HUES64 (cell line): ENCODE results near the gene MSI2.

ENCODE experiments used
- H3K27ac ChIP-seq: 2 replicates; pipeline ENCODE4 v1.7.0; 2013; ENCODE audit warnings: low read depth, low read length, inconsistent platforms
- H3K27me3 ChIP-seq: 2 replicates; pipeline ENCODE4 v1.6.1; 2013; ENCODE audit warnings: mild to moderate bottlenecking, low read length; ENCODE audit not compliant: insufficient read depth
- H3K36me3 ChIP-seq: 2 replicates; pipeline ENCODE4 v1.6.1; 2013; ENCODE audit warnings: mild to moderate bottlenecking, low read length; ENCODE audit not compliant: insufficient read depth
- H3K4me1 ChIP-seq: 2 replicates; pipeline ENCODE4 v1.6.1; 2013; ENCODE audit warnings: mild to moderate bottlenecking, low read length, moderate library complexity; ENCODE audit not compliant: insufficient read depth
- H3K4me3 ChIP-seq: 2 replicates; pipeline ENCODE4 v1.5.1; 2013; ENCODE audit warnings: mild to moderate bottlenecking, low read length, moderate library complexity
- H3K9ac ChIP-seq: 2 replicates; pipeline ENCODE4 v1.6.1; 2013; ENCODE audit warnings: mild to moderate bottlenecking, low read depth, low read length
- H3K9me3 ChIP-seq: 2 replicates; pipeline ENCODE4 v1.6.1; 2013; ENCODE audit warnings: low read depth, low read length; ENCODE audit not compliant: insufficient read depth
- WGBS: fragments of 150-250, 120-280 bp; methylation state at CpG from one replicate; pipeline ENCODE4 v1.1.7; 2013; ENCODE audit warnings: missing lambda C conversion rate; 5-methylcytosine and 5-hydroxymethylcytosine counted together

The MSI2 gene

DNA sequence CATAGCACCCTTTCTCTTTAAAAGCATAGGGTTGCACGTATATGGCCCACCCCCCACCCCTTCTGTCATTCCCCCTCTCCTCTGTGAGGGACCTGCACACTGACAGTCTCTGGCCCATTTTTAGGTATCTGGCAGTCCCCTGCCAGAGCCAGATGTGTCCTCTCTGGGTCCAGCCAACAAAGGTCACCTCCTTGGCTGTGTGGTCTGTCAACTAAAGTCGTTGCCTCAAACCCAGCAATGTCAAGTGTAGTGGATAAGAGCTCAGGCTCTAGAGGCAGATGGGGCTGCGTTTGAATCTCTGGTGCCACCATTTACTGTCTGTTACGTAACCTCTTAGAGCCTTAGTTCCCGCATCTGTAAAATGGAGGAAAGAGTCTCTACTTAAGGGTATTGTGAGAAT lies 211.5 kb downstream of the MSI2 start:
- Histone ChIP-seq H3K27me3 (no peaks in the 10 kb centered on the region), H3K27ac (no peak overlapping the region), H3K4me3 (no peak overlapping the region), H3K9ac (no peak overlapping the region), H3K4me1 (peaks cover 62% of the 10 kb centered on the region), H3K36me3 (no peaks in the 10 kb centered on the region), H3K9me3 (no peaks in the 10 kb centered on the region)
- whole genome bisulfite sequencing = 93% methylated on average over 5 of the region's 5 CpGs

DNA sequence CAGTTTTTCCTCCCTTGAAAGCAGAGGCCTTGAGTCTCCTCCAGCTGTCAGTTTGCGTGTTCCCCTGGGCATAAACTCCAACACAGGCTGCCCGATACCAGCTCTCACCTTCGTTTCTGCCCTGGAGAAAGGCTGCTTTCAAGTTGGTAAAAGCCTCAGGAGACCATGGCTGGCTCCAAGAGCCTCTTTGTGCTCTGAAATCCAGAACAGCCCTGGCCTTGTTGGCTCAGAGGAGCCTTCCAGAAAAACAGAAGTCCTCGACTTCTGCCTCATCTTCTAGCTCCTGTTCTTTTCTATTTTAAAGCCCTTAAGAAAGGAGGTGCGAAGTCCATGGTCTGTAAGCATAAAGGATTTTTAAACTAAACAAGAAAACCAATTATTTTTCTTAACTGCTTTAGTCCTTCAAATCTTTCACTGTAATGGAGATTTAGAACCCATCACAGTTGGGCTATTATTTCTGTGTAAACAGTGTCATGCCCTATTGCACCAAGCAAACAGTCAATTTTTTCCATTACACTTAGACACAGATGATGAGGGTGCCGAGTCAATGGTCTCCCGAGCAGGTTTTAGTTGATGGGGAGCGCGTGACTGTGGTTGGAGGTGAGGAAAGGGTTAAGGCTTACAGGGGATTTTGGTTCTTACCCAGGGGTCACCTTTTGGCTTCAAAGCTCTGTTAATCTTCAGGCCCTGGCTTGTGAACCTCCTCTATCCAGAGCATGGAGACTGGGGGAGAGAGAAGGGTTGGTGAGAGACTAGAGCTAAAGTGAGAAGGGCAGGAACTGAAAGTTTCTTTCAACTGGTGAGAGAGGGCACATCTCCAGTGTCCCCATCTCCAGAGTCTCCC lies 212.8 kb downstream of the MSI2 start:
- Histone ChIP-seq H3K9ac (no peak overlapping the region), H3K36me3 (no peaks in the 10 kb centered on the region), H3K27me3 (no peaks in the 10 kb centered on the region), H3K4me1 (peaks cover 74% of the 10 kb centered on the region), H3K27ac (no peak overlapping the region), H3K9me3 (no peaks in the 10 kb centered on the region), H3K4me3 (no peak overlapping the region)
- 89% methylated on average over 9 of the region's 9 CpGs for WGBS

DNA sequence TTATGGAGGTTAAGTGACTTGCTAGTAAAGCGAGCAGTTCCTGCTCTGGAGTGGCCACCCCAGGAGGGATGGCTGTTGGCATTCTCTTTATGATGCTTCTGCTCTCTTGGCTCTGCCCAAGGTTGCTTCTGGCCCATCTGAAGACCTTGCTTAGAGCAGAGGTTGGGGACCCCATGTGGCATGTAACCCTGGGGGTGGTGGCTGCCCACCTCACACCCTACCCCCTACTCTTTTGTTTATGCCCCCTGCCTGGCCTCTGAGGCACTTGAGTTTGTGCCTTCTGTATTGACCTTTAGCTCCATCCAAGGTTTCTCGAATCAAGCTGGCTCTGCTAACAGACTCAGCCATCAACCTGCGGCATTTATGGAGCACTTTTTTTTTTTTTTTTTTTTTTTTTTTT lies 214.6 kb downstream of the MSI2 start:
- peaks cover 65% of the 10 kb centered on the region for H3K4me1 ChIP-seq
- H3K36me3 ChIP-seq = no peaks in the 10 kb centered on the region
- H3K9me3 ChIP-seq = no peaks in the 10 kb centered on the region
- whole genome bisulfite sequencing = 86% methylated on average over 2 of the region's 3 CpGs
- no peak overlapping the region for H3K27ac ChIP-seq
- H3K4me3 ChIP-seq = no peak overlapping the region
- no peak overlapping the region for H3K9ac ChIP-seq
- no peaks in the 10 kb centered on the region for H3K27me3 ChIP-seq

DNA sequence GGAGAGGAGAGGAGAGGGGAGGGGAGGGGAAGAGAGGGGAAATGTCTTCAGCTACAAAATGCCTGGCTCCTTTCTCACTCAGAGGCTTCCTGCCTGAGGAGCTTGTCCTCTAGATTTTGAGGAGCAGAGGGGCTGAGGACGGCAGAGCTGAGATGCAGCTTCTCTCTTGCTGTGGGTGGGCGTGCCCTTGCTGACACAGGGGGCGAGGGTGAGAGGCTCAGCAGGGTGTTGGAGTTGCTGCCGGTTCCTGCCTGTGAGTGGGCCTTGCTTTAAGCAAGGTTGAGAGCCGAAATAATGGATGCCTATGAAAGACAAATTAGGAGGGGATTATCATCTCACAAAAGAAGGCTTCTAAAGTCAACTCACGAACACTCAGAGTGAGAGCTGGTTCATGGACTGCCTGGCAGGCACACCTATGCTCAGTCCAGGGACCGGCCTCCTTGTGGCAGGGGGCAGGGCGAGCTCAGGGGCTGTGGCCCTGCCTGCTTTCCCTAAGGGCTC lies 215.6 kb downstream of the MSI2 start:
- Histone ChIP-seq H3K9me3 (no peaks in the 10 kb centered on the region), H3K36me3 (no peaks in the 10 kb centered on the region), H3K4me1 (peaks cover 65% of the 10 kb centered on the region), H3K4me3 (no peak overlapping the region), H3K27me3 (no peaks in the 10 kb centered on the region), H3K27ac (peak overlapping the region; percentile 61; the same call in 1 of the 2 replicates), H3K9ac (no peak overlapping the region)
- 19% methylated on average over 8 of the region's 8 CpGs for WGBS

DNA sequence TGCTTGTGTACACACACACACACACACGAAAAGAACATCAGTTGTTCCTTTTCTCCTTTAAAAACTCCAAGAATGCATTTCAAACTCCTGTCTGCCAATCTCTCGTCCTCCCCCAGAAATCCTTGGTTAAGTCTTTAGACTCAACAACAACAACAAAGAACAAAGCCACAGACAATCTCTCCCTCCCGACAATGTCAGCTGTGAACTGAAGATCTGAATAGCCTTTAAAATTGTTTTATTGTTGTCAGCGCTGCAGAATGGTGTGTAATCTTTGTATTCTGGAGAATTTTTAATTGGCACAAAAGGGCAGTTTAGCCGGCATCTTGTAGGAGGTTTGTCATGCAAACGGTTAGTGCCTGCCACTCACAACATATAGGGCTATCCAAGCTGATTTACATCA lies 219.5 kb downstream of the MSI2 start:
- H3K9me3 ChIP-seq = no peaks in the 10 kb centered on the region
- no peak overlapping the region for H3K4me3 ChIP-seq
- peaks cover 57% of the 10 kb centered on the region for H3K4me1 ChIP-seq
- no peaks in the 10 kb centered on the region for H3K27me3 ChIP-seq
- H3K27ac ChIP-seq = no peak overlapping the region
- 60% methylated on average over 6 of the region's 6 CpGs for WGBS
- no peaks in the 10 kb centered on the region for H3K36me3 ChIP-seq
- no peak overlapping the region for H3K9ac ChIP-seq

DNA sequence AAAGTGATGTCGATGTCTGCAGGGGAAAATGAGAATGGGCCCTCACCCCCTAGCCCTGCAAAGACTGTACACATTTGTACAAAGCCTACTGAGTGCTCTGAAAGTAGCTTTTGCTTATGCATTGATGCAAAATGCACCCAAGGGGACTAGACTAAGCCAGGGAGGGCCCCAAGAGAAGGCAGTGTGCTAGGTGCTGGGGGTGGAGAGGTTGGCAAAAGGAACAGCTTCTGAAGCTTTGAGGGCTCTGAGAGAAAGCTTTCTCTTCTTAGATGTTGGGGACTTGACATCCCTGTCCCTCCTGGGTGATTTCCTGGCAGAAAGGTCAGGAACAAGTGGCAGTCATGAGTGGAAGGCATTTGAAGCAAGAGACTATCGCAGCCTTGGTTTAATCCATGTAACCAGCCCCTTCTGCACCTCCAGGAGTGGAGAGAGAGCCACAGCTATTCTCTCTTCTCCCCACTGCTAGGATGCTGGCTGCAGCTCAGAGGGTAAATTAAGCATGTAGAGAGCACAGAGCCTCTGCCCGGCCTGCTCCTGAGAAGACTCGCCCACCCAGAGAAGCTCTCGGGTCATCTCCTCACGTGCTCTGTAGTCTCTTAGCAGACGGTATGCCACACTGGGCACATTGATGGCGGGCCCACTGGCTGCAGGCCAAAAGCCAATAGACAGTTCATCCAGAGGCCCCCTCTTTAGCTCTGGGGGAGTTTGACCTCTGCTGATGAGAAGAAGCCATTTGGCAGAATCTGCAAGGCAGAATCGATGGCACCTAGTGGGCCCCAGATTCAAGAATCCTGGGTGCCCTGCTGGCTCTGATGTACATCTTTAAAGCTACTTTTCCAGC lies 221.4 kb downstream of the MSI2 start:
- no peaks in the 10 kb centered on the region for H3K27me3 ChIP-seq
- H3K27ac ChIP-seq = 0 out of 2 replicates have a peak overlapping the region, but pooled peaks have one; percentile 25
- peaks cover 48% of the 10 kb centered on the region for H3K4me1 ChIP-seq
- H3K9me3 ChIP-seq = no peaks in the 10 kb centered on the region
- WGBS = 83% methylated on average over 9 of the region's 9 CpGs
- H3K9ac ChIP-seq = no peak overlapping the region
- H3K4me3 ChIP-seq = no peak overlapping the region
- no peaks in the 10 kb centered on the region for H3K36me3 ChIP-seq

DNA sequence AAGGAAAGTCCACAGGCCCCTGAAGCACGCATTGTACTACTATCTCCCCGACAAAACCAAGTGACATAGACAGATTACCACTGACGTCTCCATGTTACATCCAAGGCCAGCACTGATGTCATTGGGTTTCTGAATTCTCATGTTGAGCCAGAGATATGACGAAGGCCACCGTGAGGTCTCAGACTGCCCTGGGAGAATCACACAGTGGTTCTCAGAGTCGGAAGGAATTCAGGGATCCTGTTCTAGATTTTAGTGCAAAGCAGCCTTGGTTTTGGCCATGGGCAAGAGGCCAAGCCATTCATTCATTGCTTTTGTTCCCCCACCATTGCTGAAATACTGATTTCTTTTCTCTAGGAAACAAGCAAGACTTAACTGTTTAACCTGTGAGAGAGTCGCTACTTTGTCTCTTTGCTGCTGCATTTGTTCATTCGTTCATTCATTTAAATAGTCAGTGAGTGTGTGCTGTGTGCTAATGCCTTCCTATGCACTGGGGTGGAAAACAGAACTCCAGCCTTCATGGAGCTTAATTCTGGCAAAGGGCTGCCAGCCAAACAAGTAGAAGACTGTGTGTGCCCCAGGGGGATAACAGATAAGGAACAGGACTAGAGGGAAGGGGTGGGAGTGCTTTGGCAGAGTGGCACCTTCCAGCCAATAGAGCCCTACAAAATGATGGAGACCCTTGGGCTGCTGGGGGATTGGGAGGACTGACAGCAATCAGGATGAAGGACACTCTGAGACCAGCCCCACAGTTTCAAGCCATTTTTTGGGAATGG lies 222.3 kb downstream of the MSI2 start:
- Histone ChIP-seq H3K4me1 (peaks cover 41% of the 10 kb centered on the region), H3K9ac (no peak overlapping the region), H3K9me3 (no peaks in the 10 kb centered on the region), H3K27ac (no peak overlapping the region), H3K27me3 (no peaks in the 10 kb centered on the region), H3K4me3 (no peak overlapping the region), H3K36me3 (no peaks in the 10 kb centered on the region)
- WGBS = 81% methylated on average over 8 of the region's 8 CpGs

DNA sequence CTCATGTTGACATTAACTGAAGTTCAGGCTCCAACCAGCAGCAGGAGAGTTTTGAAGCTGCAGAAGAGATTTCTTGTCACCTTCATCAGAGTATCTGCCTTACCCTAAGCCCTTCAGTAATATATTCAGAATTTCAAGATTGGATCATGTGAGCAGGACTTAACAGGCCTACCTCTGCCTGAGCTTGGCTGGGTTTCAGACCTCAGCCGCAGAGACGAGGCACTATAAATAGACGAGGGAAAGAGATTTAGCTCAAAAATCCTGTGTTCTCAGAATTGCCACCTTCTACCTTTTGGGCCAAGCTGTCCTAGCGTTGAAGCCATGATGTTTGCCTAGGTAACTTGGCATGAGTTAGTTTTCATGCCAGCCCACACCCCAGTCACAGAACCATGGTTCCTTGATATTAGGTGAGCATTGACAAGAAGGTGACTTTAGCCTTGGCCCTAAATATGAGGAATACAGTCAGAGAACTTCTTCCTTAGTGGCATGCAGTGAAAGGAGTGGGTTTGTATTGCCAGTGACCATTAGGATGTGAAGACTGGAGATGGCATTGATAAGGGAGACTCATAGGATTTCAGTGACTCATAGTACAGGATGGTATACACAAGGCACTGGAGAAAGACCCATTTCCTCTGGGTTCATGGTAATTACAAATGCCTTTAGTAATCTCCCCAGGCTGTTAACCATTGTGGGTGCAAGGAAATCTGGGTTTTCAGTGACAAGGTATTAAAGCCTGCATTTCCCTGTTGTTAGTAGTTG lies 224.3 kb downstream of the MSI2 start:
- H3K36me3 ChIP-seq = no peaks in the 10 kb centered on the region
- no peaks in the 10 kb centered on the region for H3K27me3 ChIP-seq
- WGBS = 89% methylated on average over 4 of the region's 4 CpGs
- no peaks in the 10 kb centered on the region for H3K9me3 ChIP-seq
- peaks cover 49% of the 10 kb centered on the region for H3K4me1 ChIP-seq
- no peak overlapping the region for H3K27ac ChIP-seq
- no peak overlapping the region for H3K9ac ChIP-seq
- no peak overlapping the region for H3K4me3 ChIP-seq

DNA sequence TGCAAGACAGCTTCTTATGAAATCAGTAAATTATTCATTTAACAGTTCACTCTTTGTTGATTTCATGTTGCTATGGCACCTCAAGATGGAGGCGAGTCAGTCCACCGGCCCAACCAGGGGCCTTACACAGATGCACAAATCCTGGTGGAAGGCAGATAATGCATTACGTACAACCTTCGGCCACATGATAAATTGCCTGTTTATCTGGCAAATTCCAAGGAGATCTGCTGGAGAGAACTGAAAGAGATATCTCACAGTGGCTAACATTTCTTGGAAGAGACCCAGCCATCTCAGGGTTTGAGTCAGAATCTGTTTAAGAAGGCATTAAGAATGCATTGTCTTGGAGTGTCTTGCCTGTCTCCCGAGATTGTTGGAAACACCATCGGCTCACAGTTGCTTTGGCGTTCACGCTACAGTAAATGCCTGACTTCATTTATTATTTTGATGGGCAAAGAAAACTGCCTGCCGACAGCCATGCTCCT lies 225.6 kb downstream of the MSI2 start:
- Histone ChIP-seq H3K27me3 (no peaks in the 10 kb centered on the region), H3K27ac (no peak overlapping the region), H3K36me3 (no peaks in the 10 kb centered on the region), H3K9me3 (no peaks in the 10 kb centered on the region), H3K9ac (no peak overlapping the region), H3K4me3 (no peak overlapping the region), H3K4me1 (peaks cover 51% of the 10 kb centered on the region)
- 95% methylated on average over 9 of the region's 9 CpGs for WGBS

DNA sequence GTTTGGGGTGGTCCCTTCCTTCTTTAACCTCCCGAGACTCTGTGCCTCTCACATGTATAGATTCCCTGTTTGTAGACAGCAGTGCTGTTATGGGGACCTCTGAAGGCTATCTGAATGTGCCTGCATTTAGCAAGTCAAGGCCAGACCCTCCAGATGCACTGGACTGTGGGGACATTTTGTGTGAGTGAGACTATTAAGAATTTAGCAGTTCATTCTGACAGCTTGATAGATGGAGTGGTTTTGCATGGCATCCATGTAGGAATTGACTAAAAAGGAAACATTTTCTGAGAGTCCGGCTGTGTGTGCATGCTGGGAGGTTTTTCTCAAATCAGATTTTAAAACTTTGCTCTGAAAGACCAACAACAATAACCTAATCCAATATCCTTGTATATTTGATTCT lies 226.3 kb downstream of the MSI2 start:
- peaks cover 44% of the 10 kb centered on the region for H3K4me1 ChIP-seq
- no peak overlapping the region for H3K9ac ChIP-seq
- H3K9me3 ChIP-seq = no peaks in the 10 kb centered on the region
- H3K36me3 ChIP-seq = no peaks in the 10 kb centered on the region
- 96% methylated on average over 2 of the region's 2 CpGs for WGBS
- H3K27me3 ChIP-seq = no peaks in the 10 kb centered on the region
- H3K4me3 ChIP-seq = no peak overlapping the region
- no peak overlapping the region for H3K27ac ChIP-seq
